KOPT-K1 (cell line): Measurements from ENCODE around the gene RPS6KB2.

Experiments used
- H3K27ac ChIP-seq: fragments of 200-600 bp; sonication (generic); 2 replicates; pipeline ENCODE4 v1.5.1; 2016; ENCODE audit warnings: antibody characterized with exemption, mild to moderate bottlenecking, low read depth, low read length; ENCODE audit not compliant: poor library complexity, severe bottlenecking
- H3K36me3 ChIP-seq: fragments of 200-600 bp; sonication (generic); 2 replicates; pipeline ENCODE4 v1.5.1; 2017; ENCODE audit warnings: antibody characterized with exemption, mild to moderate bottlenecking, low read length, moderate library complexity; ENCODE audit not compliant: insufficient read depth
- H3K9me3 ChIP-seq: fragments of 200-600 bp; sonication (generic); 2 replicates; pipeline ENCODE4 v1.5.1; 2017; ENCODE audit warnings: antibody characterized with exemption, low read length, mild to moderate bottlenecking; ENCODE audit not compliant: insufficient read depth, poor library complexity, severe bottlenecking

RPS6KB2 gene

GRCh38 chr11:67428052-67429001, at the start of gene RPS6KB2:
Gene RPS6KB2, plus strand, starts transcription at chr11:67428494. Its CDS starts 52 bp downstream, at chr11:67428546.
- Histone ChIP-seq H3K27ac (peak within 1 kb of the TSS; percentile 83), H3K9me3 (no peaks in the 10 kb centered on the region), H3K36me3 (peaks cover 38% of the 10 kb centered on the region)

DNA sequence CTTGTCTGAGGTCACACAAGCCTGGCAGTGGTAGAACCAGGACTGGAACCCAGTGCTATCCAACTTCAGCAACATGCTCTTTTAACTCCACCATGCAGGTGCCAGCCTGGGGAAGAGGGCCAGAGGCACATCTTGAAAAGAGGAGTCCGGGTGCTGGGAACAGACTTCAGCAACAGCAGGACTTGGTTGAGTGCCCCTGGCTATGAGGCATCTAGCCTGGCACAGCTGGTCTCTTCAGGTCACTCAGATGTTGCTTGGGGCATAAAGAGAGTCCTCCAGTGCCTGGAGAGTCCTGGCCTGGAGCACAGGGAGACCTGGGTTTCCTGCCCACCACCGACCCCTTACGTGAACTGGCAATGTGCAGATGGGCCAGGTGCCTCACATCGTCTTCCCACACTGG, 49.8 kb upstream of the RPS6KB2 start:
- H3K9me3 ChIP-seq: no peaks in the 10 kb centered on the region
- H3K36me3 ChIP-seq: no peaks in the 10 kb centered on the region
- H3K27ac ChIP-seq: no peak overlapping the region

DNA sequence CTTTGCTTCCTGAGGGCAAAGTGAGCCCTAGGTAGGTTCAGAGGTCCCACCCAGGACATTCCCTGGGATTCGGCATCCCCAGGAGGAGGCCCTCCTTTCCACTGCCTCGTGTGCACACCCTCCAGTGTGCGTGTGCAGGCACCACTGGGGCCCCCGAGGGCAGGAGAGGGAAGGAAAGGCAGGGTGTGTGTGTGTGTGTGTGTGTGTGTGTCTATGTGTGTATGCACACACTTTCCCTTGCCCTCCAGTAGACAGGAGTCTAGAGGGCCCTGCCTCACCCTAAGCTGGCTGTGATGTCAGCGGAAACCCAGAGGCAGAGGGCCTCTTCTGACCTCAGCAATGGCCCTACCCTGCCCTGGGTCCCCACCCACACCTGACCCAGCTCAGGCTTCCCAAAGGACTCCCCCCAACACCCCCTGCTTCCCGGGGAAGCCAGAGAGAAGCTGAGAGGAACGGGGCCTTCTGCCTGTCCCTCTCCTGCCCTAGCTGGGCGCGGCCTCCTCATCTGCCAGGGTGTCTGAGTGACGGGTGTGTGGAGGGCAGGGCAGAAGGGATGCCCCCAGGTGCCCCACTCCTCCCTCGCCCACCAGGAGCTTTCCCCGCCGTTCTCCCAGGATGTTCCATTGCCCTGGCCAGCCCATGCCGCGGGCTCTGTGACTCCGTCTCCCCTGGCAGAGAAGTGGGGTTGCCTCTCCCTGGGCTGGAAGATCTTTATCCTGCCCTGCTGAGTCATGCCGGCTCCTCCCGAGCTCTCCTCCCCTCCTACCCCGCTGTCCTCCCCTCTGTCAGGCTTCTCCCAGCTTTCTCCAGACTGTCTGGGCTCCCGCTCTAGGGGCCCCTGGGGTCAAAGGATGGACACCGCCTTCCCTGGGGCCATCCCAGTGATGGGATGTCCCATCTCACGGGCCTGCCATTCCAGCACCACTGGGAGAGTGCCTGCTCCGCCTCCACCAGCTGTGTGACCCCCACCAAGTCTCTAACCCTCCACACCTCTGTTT, 48.9 kb upstream of the RPS6KB2 start:
- Histone ChIP-seq H3K9me3 (no peaks in the 10 kb centered on the region), H3K36me3 (no peaks in the 10 kb centered on the region), H3K27ac (no peak overlapping the region)

DNA sequence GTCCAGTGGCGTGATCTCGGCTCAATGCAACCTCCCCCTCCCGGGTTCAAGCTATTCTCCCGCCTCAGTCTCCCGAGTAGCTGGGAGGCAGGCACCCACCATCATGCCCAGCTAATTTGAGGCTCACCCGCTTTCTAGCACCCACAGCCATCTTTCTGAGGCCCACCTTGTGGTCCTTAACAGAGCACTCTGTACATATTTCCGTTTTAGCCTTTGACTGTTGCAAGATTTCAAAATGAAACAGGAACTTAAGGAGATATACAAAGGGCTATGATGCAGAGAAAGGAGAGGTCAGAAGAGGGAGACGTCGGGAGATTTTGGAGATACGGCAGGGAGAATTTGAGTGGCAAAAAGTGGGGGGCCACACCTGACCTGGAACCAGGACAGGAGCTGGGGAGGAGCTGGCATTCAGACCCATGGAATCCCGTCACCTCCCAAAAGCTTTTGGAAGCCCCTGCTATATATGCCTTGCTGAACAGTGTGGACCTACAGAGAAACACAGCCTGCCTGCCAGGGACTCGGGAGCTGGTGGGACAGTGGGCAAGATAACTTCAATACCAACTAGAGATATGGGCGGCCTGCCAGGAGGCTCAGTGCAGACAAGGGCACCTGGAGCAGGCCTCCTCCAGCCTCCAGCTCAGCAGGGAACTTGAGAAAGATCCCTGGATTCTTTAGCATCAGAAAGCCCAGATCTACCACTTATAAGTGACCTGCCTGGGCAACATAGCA, 46.9 kb upstream of the RPS6KB2 start:
- no peaks in the 10 kb centered on the region for H3K9me3 ChIP-seq
- no peak overlapping the region for H3K27ac ChIP-seq
- no peaks in the 10 kb centered on the region for H3K36me3 ChIP-seq

GRCh38 chr11:67382276-67383136, 45.8 kb upstream of the RPS6KB2 start:
- H3K9me3 ChIP-seq: no peaks in the 10 kb centered on the region
- no peaks in the 10 kb centered on the region for H3K36me3 ChIP-seq
- H3K27ac ChIP-seq: no peak overlapping the region

DNA sequence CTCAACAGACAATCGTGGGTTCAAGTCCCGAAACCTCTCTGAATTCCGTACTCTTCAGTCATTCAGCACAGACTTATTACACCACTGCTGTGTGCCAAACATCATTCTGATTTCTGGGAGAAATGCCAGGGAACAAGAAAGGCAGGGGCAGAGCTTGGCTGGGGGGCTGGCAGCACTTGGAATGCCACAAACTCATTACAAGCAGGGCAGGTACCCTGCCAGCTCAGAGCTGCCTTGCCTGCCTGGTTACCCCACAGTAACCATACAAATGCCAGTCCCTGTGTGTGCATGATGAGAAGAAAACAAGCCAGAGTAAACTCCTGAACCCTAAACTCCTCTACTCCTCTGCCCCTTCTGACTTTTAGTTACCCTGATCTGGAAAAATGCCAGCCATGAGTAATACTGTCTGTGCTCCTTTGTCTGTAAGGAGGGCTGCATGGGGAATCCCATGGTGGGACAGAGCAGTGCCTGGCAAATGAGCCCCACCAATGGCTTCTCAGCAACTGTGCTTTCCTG, 43.4 kb upstream of the RPS6KB2 start:
- Histone ChIP-seq H3K27ac (no peak overlapping the region), H3K9me3 (no peaks in the 10 kb centered on the region), H3K36me3 (no peaks in the 10 kb centered on the region)

DNA sequence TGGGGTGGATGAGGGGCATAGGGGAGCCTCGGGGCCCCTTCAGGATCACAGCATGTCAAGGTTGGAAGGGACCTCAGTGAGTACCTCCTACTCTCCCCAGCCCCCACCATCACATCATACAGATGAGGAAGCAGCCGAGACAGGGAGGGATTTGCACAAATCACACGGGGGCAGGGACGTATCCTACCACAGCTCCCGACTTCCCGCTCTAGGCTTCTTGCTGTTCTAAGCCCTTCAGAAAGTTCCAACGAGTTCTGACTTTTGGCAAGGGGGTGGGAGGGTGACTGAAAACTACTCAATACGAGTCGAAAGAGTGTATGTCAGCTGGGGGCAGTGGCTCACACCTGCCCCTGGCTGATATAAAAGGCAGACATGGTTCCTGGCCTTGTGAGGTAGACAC, 41.2 kb upstream of the RPS6KB2 start:
- Histone ChIP-seq H3K9me3 (no peaks in the 10 kb centered on the region), H3K27ac (no peak overlapping the region), H3K36me3 (no peaks in the 10 kb centered on the region)

DNA sequence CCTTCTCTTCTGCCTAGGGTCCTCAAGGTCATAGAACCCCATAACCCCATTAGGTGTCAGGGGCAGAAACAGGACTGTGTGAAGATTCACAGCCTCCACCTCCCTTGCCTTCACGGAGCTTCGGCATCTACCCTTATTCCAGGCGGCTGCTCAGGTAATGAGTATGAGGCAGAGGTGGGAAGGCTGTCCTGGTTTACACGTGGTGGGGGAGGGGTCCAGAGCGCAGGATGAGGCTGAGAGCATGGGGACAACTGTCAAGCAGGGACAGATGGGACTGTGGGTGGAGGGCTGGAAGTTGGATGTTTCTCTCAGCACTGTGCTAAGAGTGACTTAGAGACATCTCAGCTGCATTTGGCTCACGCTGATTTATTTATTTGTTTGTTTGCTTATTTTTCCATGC, 40.8 kb upstream of the RPS6KB2 start:
- no peaks in the 10 kb centered on the region for H3K9me3 ChIP-seq
- no peaks in the 10 kb centered on the region for H3K36me3 ChIP-seq
- H3K27ac ChIP-seq: no peak overlapping the region

DNA sequence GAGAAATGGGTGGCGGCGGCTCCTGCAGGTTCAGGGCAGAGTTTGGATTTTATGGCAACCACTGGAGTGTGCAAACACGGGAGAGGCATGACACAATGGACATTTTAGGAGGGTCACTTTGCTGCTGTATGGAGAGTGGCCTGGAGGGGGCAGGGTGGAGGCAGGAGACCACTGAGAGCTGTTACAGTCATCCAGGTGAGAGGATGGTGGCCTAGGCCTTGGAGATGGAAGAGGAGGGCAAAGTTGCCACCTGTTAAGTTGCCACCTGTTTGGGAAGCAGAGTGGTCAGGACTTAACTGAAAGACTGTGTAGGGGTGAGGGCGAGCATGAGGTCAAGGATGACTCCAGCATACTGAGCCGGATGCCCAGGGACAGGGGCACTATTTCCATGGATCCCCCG, 38.8 kb upstream of the RPS6KB2 start:
- H3K27ac ChIP-seq: no peak overlapping the region
- no peaks in the 10 kb centered on the region for H3K9me3 ChIP-seq
- peaks cover 14% of the 10 kb centered on the region for H3K36me3 ChIP-seq

- Histone ChIP-seq H3K27ac (peak overlapping the region; percentile 88), H3K36me3 (peaks cover 27% of the 10 kb centered on the region), H3K9me3 (no peaks in the 10 kb centered on the region)
These were observed 37.4 kb upstream of the RPS6KB2 start for GRCh38 chr11:67390947-67391303.

DNA sequence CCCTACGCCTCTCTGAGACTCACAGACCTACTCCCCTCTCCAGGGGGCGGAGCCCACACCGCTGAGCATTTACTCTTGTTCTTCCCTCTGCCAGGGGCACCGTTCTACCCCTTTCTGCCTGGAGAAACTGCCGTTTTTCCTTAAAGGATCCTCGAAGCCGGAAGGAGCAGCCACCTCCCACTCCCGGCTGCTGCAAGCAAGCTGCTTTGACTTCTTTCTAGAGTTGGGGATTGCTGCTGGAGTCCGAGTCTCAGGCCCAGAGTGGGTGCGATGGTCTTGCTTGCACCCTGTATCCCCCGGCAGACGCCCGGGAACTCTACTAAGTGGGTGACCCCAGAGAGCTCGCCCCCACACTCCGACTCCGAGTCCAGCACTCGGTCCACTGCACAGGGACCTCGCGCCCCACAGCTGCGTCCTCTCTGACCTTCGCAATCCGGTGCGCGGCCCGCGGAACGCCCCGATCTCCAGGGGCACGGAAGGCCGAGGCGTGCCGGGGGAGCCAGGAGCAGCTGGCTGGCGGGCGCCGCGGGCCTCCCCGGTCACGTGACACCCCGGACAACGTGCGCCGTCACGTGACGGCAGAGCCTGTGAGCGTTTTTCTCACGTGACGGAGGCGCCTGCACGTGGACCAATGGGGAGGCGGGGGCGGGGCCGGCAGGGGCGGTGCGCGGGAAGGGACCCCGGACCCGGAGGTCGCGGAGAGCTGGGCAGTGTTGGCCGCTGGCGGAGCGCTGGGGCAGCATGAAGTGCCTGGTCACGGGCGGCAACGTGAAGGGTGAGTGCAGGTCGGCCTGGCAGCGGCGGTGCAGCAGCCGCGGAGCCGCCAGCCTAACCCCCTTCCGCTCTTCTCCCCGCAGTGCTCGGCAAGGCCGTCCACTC, 36.8 kb upstream of the RPS6KB2 start, which contains the start of gene RAD9A:
Gene RAD9A (plus strand): TSS at position 683 of the 879 bp plus-strand sequence. CDS start 59 bp downstream, at position 742.
- H3K36me3 ChIP-seq: peaks cover 33% of the 10 kb centered on the region
- H3K9me3 ChIP-seq: no peaks in the 10 kb centered on the region
- H3K27ac ChIP-seq: peak within 1 kb of the TSS; percentile 88

GRCh38 chr11:67392183-67392715, 36.0 kb upstream of the RPS6KB2 start:
- H3K27ac ChIP-seq: peak overlapping the region; percentile 88
- no peaks in the 10 kb centered on the region for H3K9me3 ChIP-seq

GRCh38 chr11:67393437-67393836, 34.9 kb upstream of the RPS6KB2 start:
- Histone ChIP-seq H3K27ac (no peak overlapping the region), H3K9me3 (no peaks in the 10 kb centered on the region), H3K36me3 (peaks cover 52% of the 10 kb centered on the region)

More at GRCh38 chr11:67392183-67392715, 36.0 kb upstream of the RPS6KB2 start:
- peaks cover 40% of the 10 kb centered on the region for H3K36me3 ChIP-seq
